ENCODE data around the gene RICTOR.

RICTOR gene, protein sequence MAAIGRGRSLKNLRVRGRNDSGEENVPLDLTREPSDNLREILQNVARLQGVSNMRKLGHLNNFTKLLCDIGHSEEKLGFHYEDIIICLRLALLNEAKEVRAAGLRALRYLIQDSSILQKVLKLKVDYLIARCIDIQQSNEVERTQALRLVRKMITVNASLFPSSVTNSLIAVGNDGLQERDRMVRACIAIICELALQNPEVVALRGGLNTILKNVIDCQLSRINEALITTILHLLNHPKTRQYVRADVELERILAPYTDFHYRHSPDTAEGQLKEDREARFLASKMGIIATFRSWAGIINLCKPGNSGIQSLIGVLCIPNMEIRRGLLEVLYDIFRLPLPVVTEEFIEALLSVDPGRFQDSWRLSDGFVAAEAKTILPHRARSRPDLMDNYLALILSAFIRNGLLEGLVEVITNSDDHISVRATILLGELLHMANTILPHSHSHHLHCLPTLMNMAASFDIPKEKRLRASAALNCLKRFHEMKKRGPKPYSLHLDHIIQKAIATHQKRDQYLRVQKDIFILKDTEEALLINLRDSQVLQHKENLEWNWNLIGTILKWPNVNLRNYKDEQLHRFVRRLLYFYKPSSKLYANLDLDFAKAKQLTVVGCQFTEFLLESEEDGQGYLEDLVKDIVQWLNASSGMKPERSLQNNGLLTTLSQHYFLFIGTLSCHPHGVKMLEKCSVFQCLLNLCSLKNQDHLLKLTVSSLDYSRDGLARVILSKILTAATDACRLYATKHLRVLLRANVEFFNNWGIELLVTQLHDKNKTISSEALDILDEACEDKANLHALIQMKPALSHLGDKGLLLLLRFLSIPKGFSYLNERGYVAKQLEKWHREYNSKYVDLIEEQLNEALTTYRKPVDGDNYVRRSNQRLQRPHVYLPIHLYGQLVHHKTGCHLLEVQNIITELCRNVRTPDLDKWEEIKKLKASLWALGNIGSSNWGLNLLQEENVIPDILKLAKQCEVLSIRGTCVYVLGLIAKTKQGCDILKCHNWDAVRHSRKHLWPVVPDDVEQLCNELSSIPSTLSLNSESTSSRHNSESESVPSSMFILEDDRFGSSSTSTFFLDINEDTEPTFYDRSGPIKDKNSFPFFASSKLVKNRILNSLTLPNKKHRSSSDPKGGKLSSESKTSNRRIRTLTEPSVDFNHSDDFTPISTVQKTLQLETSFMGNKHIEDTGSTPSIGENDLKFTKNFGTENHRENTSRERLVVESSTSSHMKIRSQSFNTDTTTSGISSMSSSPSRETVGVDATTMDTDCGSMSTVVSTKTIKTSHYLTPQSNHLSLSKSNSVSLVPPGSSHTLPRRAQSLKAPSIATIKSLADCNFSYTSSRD (N-terminal part only)

DNA sequence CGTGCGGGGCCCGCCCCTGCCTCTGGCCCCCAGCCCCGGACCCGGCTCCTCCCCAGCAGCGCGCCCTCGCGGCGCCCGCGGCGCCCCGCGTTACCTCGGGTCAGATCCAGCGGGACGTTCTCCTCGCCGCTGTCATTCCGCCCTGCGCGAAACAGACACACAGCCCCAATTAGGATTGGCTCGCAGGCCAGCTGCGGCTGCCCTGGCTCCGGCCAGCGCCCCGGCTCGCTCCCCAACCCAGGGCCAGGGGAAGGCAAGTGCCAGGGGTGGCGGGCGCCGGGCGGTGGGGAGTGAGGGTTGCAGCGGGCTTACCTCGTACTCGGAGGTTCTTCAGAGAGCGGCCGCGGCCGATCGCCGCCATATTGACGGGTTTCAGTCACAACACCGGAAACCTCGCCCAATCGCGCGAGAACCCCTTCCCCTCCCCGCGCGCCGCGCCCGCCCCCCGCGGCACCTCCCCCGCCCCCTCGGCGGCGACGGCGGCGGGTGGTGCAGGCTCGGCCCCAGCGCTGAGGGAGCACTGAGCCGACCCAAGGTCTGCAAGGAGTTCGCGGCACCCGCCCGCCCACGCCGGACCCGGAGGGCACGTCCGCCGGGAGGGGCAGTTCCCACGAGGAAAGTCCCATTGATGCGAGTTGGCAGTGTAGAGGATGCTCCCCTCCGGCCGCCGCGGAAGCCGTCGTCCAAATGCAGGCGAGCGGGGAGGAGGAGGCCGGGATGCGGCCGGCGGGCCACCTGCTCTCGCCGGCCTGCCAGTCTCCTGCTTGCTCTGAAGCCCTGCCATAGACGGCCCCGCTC is at the start of gene RICTOR:
Gene RICTOR, minus strand, starts transcription at position 383 of the 798 bp plus-strand sequence. Its CDS starts 22 bp downstream, at position 361.
- DNase-seq = peak; percentile 94

DNA sequence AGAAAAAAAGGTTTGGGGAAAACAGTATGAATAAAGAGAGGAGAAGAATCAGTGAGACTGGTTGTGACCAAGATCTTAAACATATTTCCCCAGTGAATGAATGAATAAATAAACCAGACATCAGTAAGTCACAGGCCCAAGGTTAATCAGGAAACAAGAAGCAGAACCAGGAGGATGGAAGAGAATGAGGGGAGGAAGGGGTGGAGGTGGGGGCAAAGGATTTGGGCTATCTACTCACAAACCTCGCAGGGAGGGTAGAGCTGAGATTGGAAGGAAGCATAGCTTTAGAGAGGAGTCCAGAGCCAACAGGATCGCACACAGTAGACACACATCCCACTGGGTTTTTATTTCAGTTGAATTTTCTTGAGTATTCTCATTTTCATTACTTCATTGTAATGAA is 47.7 kb upstream of the RICTOR start:
- no peak for DNase-seq

DNA sequence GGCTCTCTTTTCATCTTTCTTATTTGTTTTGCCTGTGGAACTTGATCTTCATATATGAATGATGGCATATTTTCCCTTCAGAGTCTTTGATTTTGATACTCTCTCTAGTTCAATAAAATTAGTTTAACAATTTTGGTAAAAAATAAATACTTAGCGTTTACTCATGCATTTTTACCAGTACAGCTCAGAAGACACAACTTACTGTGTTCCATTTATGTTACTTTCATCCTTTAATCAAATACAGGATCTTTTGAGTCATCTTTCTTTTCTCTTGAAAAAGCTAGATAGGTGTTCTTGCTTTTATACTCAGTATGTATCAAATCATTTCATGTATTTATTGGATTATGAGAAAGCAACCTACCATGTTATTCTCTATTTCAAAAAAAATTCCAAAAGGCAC is 47.1 kb upstream of the RICTOR start:
- no peak for DNase-seq

DNA sequence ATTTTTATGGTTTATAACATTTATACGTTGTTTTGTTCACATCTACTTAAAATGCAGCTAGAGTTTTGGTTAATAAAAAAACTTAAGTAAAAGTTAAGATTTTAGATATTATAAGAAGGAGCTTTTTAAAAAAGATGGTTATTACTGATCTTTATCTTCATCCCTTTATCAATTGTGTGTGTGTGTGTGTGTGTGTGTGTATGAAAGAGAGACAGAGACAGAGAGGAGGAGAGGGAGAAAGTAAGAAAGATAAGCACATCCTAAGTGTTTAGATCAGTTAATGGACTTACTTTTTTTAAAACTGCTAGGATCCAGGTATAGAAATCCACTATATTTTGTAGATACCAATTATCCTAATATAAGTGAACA is 45.8 kb upstream of the RICTOR start:
- no peak for DNase-seq

DNA sequence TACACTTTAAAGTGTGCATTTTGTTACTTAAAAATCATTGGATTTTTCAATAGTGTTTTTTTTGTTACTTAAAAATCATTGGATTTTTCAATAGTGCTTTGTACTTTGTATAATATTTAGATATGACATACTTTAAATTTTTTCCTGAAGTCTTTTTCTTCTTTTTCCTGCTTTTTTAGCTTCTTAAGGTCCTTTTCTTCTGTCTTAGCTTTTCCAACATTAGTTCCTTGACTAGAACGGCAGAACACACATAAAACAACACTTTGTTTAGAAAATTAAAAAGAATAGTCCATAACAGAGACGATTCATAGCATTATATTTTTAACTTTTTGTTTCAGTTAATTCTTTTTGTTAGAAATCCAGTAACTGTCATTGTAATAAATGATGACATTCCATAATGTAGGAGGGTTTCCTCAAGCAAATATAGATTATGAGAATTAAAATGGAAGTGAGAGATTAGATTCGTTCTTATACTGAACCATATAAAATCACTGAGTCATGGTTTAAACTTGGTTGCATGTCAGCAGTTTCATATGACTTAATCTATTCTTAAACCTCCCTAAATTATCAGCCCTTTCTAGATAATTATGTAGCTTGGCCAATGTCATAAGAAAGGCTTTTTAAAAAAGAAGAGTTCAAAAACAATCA is 45.3 kb upstream of the RICTOR start:
- peak; percentile 70 for DNase-seq

DNA sequence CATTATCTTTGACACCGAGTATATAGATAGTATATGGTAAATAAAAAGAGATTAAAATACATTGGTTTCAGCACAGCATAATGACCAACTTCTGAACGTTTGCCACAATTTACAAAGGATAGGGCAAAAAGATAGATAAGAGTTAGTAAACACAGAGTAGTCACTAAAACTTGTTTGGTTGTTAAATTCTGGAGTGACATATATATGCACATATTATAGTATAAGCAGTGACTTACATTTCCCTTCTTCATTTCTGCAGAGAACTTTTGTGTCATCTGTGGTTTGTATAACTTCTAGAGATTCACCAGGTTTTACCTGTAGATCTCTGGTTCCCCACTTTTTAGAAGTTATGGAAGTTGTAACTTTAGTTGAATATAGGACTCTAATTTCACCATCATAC is 44.4 kb upstream of the RICTOR start:
- no peak for DNase-seq

DNA sequence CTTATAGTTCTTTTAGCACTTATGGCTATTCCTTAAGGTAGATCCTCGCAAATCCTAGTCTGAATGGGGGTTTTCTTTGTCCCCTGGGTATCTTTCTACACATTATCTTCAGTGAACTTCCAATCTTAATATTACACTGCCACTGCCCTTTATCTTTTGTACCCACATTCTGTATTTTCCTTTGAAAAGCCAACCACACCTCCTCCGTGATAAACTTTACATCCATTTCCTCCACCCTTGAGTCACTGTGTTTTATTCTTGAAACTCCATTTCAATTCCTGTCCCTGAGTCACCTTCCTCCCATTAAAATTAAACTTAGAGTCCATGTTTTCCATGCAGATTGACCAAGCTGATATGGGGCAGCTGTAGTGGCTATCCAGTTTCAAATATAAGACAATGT is 43.2 kb upstream of the RICTOR start:
- peak; percentile 92 for DNase-seq

DNA sequence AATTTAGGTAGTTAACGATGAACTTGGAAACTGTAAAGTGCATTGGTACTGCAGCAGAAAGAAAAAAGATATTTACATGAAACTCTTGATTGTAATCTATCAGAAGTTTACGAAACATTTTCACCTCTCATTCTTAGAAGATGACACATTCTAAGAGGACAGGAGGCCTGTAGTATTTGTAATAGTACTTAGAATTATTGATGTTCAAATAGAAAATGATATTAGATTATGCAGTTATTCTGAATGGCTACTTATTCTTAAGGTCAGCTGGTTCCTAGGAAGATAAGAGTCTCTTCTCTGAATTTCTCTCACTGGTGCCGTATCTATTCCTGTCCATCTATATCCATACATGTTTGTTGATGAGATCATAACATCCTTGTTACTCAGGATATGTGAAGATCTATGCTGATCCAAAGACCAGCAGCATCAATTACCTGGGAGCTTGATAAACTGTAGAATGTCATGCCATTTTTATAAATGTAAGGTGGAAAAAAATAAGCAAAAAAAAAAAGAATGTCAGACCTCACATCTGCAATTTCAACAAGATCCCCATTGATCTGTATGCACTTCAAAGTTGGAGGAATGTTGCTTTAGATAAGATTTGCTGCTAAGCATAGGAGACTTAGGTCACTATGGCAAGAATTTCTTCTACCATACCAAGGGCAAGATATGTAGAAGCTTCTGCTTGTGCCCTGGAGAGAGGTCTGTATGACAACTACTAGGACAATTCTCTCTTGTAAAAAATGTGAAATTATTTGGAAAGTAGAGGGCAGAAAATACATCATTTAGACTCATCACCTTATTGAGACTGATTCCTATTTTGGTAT is 42.4 kb upstream of the RICTOR start:
- DNase-seq = peak; percentile 59

DNA sequence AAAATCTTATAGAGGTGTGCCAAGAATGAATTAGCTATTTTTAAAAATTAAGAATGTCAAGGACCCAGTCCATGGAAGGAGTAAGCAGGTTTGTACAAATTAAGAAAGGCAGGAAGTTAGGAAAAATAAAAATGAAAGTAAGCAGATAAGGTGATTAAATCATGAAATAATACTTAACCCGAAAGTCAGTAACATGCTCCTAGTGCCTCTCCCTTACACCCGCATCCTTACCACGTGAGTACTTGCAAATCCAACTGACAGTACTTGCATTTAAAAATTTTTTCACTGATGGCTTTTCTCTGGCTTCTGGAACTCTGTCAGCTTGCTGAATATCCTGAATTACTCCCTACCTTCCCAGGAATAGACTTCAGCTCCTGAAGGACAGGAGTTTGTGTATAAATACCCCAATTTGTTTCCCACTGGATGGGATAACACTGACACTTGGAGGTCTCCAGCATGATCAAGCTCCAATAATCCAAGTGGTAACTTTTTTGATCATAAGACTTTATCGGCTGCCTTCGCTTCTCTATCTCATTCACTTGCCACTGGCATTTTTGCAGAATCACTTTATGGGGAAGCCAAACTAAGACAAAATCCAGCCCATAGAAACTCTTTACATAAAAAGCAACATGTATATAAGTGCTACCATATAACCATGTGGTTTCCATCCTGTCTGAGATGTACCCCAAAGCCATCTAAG is 41.6 kb upstream of the RICTOR start:
- peak; percentile 39 for DNase-seq

DNA sequence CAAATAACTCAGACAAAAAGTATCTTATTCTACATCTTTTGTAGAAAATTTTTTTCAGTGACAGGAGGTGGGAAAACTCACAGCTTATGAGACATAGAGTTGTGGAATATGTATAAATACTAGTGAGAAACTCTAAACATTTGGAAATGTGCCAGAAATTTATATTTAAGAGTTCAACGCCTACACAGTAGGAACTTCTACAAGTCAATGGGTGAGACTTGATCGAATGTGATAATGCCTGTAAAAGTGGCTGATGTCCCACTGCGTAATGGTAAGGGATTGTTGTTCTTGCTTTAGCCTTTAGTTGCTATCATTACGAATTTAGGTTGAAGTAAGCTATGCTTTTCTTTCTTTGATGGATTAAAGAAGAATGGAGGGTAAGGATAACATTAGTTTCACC is 40.0 kb upstream of the RICTOR start:
- peak; percentile 18 for DNase-seq

DNA sequence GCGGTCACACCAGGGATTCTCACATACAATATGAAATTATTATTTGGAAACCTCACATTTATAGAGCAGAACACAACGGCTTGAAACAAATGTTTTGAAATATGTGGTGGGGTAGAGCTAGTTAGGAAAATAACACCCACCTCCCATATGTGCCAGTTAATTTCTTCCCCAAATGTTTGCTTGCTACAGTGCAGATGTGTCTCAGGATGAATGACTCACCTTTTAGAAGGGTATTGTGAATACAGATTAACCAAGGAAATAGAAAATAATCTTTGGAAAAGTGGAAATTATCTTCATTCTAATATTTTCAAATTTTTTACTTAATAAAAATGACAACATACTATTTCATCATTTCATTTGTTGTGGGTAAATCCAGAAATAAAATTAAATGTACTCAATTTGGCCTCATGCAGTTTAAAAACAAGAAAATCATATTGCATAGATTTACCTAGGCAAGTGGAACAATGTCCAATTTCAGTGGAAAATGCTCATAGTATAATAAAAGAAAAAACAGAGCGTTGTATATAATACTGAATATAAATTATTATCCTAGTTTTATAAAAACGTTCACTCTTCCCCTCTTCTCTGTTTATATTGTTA is 39.3 kb upstream of the RICTOR start:
- no peak for DNase-seq

DNA sequence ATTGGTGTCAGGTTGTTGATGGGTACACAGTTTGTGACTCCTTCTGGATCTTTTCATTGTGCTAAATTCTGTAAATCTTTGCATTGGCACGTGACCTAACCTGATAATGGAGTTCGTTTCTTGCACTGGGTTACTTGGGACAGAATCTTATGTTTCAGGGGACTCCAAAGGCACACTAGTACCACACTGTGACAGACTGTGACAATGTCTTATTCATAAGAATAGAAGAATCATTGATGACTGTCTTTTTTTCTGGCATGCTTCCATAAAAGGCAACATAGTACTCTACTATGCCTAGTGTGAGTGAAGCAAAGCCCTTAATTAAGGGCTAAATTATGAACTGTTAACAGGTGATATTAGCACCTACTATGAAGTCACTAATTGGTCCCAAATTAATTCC is 35.4 kb upstream of the RICTOR start:
- DNase-seq = no peak

DNA sequence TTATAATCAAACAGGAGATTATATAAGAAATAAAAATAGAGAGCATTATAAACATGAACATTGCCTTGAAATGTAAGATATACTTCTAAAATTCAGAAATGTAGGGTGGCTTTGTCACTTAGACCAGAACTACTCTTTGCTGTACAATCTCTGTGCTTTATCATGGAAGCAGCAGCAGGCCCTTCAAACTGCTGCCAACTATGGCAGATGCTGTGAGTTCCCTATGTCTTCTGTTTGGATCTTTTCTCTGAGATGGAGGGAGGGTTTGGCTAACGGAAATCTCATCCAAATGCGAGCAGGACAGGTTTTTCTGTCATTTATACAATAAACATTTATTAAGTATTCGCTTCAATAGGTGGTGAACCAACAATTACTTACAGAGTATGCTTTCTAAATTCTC is 34.8 kb upstream of the RICTOR start:
- no peak for DNase-seq

DNA sequence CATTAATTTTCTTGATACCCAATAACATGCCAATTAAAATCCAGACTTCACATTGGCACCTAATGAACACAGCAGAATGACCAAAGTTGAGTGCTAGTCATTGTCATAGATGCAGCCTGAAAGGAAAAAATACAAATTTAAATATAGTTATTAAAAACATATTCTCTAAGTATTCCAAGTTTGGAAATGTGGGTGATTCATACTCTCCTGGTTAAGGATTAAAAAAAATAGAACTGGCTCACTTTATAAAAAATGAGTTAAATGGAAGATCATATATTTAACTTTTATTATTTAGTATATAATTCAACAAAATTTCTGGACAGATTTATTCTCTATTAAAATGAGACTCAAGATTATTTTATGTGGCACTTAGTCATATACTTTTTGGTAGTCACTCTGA is 33.2 kb upstream of the RICTOR start:
- no peak for DNase-seq

DNA sequence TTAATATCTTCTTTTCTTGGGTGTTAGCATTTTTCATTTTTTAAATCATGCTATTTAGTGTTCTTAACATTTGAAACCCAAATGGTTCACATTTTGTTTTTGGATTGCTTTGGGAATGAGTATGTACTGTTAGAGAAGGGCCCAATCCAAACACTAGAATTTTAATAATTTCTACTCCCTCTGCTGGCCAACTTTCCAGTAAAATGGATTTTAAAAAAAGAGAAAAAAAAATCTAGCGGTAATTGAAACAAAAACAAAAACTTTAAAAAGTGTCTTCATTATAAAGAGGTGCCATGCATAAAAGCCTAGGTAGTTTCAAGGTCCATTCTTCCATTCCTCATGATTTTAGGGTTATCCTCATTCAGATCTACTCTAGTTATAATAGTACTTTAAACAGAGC is 32.1 kb upstream of the RICTOR start:
- peak; percentile 53 for DNase-seq

DNA sequence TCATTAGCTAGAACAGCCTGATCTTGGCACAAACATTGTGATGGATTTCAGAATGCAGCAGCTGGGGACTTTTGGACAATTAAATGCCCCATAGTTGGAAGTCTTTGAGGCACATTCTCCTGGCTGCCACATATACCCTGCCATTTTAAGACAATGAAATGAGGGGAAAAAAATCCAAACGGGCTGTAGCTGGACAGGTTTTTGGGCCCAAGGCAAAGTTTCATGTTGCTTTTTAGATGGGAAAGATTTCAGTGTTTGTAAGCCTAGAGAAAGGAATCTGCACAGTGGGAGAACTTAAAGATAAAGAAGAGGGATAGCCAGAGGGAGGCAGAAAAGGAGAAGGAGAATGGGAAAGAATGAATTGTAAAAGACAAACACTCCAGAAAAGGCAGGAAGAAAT is 30.0 kb upstream of the RICTOR start:
- no peak for DNase-seq

DNA sequence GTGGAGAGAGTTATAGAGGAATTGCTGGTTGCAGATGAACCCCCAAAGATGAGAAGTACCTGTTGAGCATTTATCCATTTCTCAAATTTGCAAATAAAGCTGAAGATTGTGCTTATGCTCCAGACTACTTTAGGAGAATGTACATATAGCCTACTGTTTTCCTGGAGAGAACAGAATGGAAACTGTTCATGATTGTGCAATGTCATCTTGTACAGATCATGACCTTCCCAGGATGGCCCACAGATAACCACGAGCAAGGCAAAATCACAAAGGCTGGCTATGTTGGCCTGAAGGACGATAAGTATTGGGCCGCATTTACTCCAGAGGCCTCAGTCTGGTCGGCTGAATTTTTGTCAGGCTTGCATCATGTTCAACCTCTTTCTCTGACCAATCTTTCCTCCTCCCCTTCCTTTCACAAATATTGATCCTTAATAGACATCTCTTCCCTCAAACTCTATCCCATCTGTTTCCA is 28.5 kb upstream of the RICTOR start:
- DNase-seq = no peak

DNA sequence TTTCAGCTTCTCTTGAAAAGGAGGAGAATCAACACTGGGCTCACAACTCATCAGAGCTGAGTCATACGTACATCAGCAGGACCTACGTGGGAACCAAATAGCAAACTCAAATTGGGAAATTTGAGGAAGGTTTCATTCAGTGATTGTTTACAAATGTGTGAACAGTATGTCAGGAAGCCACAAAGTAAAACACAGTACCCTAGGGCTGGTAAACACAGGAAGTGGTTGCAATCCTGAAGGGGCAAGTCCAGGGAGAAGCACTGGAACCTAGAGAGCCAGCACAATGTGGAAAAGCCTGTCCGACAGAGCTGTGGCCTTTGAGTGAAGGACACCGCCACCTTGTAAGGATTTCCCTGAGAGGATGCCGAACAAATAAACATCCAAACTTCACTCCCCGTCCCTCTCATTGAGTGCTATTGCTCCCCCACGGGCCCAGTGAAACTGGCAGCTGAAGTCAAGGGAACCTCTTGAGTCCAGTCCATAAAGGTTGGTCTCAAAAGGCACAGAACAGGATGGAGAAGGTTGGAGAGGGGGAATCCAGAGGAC is 26.7 kb upstream of the RICTOR start:
- no peak for DNase-seq

DNA sequence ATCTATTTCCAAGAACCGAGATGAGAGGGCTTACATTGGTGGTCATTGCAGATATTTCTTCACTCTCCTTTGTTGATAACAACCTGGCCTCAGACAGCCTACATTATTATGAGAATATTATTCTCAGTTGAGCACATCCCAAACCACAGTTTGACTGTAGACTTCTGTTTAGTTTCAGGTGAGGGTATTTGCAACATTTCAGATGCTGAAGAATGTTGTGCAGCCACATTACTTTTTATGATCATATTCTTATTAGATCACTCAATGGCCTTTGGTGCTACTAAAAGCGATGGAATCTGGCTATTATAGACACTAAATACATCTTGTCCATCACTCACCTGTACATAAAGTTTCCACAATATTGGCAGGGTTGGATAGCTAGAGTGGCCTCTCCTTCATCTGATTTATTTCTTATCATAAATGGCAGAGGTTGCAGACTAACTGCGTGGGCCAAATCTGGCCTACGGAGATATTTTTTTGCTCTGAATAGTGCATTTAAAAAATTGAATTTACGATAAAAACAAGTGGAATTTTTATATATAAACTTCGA is 26.2 kb upstream of the RICTOR start:
- DNase-seq = no peak
